D721Med (cell line): ENCODE results near the gene DDIT4.
"Not testable (repeated sequence)": the region's sequence is repeated elsewhere in the genome, so short reads cannot be mapped to it uniquely, and the experiment has no call there.

Experiments
- DNase-seq: peaks from one replicate; pipeline ENCODE4 v3.0.0; 2011; ENCODE audit warnings: low spot score; ENCODE audit not compliant: insufficient read length
- FAIRE-seq: peaks from 2 replicates; lab custom pipeline; 2011; peaks lifted over from hg19 to GRCh38; lab: Jason Lieb, UNC
- TF ChIP-seq, protein P1 (sequence below): IDR thresholded peaks from 2 replicates; pipeline ENCODE4 v1.5.1; 2012; ENCODE audit warnings: mild to moderate bottlenecking, control low read depth; ENCODE audit not compliant: insufficient read depth; ENCODE audit errors: missing control alignments

Gene DDIT4

DNA sequence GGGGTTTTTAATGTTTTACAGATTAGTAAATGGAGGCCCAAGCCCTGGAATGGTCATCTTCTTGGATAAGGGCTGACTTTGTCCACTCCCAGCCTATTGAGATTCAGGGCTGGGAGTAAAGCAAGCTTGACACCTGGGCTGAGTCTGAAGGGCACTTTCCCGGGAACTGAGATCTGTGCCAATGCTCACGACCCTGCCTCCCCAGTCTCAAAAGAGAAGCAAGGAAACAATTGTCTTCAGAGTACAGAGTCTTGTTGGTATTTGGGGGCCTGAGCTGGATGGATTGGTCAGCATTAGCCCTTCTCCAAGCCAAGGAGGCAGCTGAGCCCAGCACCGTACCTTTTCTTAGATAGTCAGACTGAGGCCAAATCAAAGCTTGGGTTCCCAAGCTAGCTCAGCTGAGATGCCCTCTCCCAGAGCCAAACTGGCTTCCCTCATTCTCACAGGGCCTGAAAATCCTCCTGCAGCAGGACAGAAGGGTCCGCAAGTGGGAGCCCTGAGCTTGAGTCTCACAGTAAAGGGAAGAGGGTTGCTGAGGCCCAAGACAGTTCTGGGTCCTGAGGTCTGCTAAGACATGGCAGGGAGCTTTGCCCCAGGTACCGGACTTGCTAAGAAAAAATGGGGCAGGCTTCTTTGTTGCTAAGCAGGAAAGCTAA lies 3.7 kb downstream of the DDIT4 start:
- DNase-seq (no peak), FAIRE-seq (no peak)
- TF ChIP-seq, protein P1, sequence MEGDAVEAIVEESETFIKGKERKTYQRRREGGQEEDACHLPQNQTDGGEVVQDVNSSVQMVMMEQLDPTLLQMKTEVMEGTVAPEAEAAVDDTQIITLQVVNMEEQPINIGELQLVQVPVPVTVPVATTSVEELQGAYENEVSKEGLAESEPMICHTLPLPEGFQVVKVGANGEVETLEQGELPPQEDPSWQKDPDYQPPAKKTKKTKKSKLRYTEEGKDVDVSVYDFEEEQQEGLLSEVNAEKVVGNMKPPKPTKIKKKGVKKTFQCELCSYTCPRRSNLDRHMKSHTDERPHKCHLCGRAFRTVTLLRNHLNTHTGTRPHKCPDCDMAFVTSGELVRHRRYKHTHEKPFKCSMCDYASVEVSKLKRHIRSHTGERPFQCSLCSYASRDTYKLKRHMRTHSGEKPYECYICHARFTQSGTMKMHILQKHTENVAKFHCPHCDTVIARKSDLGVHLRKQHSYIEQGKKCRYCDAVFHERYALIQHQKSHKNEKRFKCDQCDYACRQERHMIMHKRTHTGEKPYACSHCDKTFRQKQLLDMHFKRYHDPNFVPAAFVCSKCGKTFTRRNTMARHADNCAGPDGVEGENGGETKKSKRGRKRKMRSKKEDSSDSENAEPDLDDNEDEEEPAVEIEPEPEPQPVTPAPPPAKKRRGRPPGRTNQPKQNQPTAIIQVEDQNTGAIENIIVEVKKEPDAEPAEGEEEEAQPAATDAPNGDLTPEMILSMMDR: no peak

DNA sequence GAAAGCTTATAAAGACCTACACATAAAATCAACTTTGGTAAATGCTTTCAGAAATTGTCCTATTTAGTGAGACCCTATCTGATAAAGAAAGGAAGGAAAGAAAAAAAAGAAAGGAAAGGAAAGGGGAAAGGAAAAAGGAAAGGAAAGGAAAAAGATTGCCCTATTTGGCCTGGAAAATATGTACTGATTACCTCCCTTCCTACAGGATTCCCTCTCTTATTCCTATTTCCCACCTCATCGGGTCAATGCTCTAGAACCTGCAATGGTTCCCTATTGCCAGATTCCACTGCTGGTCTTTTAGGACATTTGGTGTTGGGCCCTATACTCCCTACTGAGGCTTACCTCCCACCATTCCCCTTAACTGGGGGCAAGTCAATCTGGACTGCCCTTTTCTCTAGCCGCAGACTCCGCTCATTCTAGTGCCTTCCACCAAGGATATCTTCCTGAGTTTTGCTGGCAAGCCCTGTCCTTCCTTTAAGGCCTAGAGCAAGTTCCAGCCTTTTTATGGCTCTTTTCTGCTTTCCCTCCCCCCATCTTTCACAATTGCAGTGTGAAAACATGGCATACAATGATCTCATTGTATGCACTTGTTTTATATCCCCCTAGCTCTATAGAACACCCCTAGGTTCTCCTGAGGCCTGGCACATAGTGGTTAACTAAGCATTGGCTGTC lies 4.4 kb downstream of the DDIT4 start:
- no peak for DNase-seq
- no peak for FAIRE-seq
- TF ChIP-seq, protein P1: no peak

DNA sequence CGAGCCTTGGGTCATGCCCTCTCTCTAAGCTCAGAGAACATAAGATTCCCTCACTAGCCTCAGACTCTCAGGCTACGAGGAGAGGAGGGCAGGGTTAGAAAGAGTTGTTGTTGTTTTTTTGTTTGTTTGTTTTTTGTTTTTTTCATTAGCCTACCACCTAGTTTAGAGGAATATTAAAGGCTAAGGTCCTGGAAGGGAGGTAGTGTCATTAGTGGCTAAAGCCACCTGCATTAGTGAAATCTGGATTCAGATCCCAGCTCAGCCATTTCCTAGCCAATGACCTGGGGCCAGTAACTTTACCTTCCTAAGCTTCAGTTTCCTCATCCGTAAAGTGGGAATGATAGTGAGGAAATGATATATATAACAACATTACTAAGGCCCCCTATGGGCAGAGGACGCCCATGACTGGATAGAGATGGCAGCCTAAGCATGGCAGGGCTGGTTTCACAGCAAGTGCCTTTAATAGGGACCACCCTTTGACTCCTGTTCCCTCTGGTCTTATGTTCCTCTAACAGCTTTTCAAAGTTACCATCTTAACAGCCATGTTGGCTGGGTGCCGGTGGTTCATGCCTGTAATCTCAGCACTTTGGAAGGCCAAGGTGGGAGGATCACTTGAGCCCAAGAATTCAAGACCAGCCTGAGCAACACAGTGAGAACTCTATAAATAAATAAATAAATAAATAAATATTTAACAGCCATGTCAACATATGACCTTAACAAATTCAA lies 5.1 kb downstream of the DDIT4 start:
- DNase-seq (no peak), FAIRE-seq (no peak)
- TF ChIP-seq, protein P1: no peak

DNA sequence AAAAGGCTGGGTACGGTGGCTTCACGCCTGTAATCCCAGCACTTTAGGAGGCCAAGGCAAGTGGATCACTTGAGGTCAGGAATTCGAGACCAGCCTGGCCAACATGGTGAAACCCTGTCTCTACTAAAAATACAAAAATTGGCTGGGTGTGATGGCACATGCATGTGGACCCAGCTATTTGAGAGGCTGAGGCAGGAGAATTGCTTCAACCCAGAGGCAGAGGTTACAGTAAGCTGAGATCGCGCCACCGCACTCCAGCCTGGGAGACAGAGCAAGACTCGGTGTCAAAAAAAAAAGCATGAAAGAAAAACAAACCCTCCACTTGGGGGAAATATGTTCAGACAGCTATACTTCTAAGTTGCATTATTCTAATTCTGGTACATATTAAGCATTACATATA lies 5.9 kb downstream of the DDIT4 start:
- DNase-seq, FAIRE-seq: not testable (repeated sequence)

DNA sequence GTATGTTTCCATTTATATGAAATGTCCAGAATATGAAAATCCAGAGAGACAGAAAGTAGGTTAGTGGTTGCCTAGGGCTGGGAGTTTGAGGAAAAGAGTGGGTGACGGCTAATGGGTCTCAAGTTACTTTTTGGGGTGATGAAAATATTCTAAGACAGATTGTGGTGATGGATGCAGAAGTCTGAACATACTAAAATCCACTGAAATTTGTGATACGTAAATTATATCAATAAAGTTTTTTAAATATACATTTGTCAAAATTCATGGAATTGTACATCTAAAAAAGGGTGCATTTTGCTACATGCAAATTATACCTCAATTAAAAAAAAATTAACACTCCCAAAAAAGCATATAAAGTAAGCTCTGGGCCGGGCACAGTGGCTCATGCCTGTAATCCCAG lies 9.4 kb downstream of the DDIT4 start:
- DNase-seq (no peak), FAIRE-seq (no peak)
- TF ChIP-seq, protein P1: no peak

DNA sequence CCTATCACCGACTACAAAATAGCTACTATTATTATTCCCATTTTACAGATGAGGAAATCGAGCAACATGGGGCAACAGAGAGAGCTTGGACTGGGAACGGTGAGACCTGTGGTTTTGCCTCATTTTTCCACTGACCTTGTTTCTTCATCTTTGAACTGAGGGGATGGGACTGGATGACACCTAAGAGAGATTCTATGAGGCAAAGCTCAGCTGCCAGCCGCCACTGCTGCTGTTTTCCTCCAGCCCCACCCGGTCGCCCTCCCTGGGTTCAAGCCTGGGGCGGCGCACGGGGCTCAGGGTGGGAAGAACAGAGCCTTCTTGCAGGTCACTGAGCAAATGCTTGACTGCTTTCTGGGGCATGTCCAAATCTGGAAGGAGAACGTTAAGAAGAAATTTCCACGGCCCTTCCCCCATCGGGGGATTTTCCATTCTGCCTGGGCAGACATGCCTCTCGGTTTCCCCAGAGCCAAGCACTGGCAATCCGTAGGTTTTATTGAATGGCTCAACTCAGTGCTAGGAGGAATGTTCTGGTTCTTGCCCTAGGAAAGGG lies 12.3 kb downstream of the DDIT4 start:
- TF ChIP-seq, protein P1: no peak
- DNase-seq (no peak), FAIRE-seq (no peak)

DNA sequence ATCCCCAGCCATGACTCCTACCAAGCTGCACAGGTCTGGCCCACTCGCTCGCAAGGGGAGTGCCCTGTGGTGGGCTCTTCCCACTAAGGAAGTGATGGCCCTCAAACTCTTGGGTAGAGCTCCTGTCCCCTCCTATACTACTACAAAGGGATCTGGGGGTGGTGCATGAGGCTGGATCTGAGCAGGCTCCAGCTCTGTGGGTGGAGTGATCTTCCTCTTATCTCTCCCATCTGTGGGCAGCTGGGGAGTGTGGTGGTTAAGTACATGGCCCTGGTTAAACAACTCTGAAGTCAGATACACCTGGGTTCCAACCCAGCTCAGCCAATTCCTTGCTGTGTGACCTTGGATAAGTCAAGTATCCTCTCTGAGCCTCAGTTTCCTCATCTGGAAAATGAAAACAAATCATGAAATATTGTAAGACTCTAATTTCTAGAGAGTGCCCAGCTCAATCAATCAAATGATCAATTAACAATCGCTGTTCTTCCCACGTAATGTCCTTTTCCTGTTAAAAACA lies 17.4 kb downstream of the DDIT4 start:
- FAIRE-seq (no peak), DNase-seq (no peak)
- TF ChIP-seq, protein P1: no peak
